HepG2 (cell line): ENCODE measurements around the gene SLC22A31. TPM values are rescaled to one million over a fixed set of nuclear protein-coding genes. Genes with fewer than 3 reads are reported as not detected.

Source experiments
- HOMEZ ChIP-seq: IDR thresholded peaks from 2 replicates; pipeline ENCODE4 v1.6.1; 2016; ENCODE audit warnings: low read depth
- JUN ChIP-seq: sonication (generic); formaldehyde crosslinking; IDR thresholded peaks from 2 replicates; pipeline ENCODE4 v1.4.0; 2020; ENCODE audit warnings: mild to moderate bottlenecking, missing genetic modification reagents
- MAX ChIP-seq: IDR thresholded peaks from 2 replicates; pipeline ENCODE4 v1.6.1; 2012; ENCODE audit warnings: inconsistent platforms
- NONO ChIP-seq, 2 experiments: fragments of 450-650 bp in 1 of 2; sonication (generic) in 1 of 2; formaldehyde crosslinking in 1 of 2; IDR thresholded peaks in 1 of 2; conservative IDR thresholded peaks in 1 of 2; 2 replicates each; pipeline versions ENCODE4 v1.6.1 to v1.8.0; 2017 to 2022; ENCODE audit warnings: mild to moderate bottlenecking in 1 of 2, missing genetic modification reagents in 1 of 2, moderate library complexity in 1 of 2
- SATB2 ChIP-seq: sonication (generic); formaldehyde crosslinking; IDR thresholded peaks from 2 replicates; pipeline ENCODE4 v1.5.0; 2020; ENCODE audit warnings: missing genetic modification reagents
- SMAD3 ChIP-seq: sonication (generic); formaldehyde crosslinking; IDR thresholded peaks from 2 replicates; pipeline ENCODE4 v1.4.0; 2020; ENCODE audit warnings: missing genetic modification reagents
- SOX13 ChIP-seq, 3 experiments: fragments of 450-650 bp in 1 of 3; sonication (generic) in 1 of 3; formaldehyde crosslinking in 1 of 3; IDR thresholded peaks in 2 of 3; conservative IDR thresholded peaks in 1 of 3; 2 replicates each; pipeline versions ENCODE4 v1.5.0 to v1.6.1; 2016 to 2020; ENCODE audit warnings: antibody characterized with exemption in 1 of 3, mild to moderate bottlenecking in 1 of 3, missing compliant biosample characterization in 1 of 3, missing genetic modification reagents in 1 of 3, moderate library complexity in 1 of 3
- SP4 ChIP-seq: sonication (generic); formaldehyde crosslinking; IDR thresholded peaks from 2 replicates; pipeline ENCODE4 v1.8.1; 2023; ENCODE audit warnings: mild to moderate bottlenecking, missing genetic modification reagents
- TBX3 ChIP-seq: fragments of 450-650 bp; IDR thresholded peaks from 2 replicates; pipeline ENCODE4 v1.6.1; 2017; ENCODE audit warnings: antibody characterized with exemption, mild to moderate bottlenecking, inconsistent platforms, borderline replicate concordance
- ZBTB40 ChIP-seq, 2 experiments: fragments of 450-650 bp in 1 of 2; sonication (generic) in 1 of 2; formaldehyde crosslinking in 1 of 2; IDR thresholded peaks; 2 replicates each; pipeline versions ENCODE4 v1.6.1 to v1.8.0; 2016 to 2022; ENCODE audit warnings: antibody characterized with exemption in 1 of 2, mild to moderate bottlenecking in 1 of 2, missing genetic modification reagents in 1 of 2
- ZNF230 ChIP-seq: sonication (generic); formaldehyde crosslinking; IDR thresholded peaks from 2 replicates; pipeline ENCODE4 v1.4.0; 2020; ENCODE audit warnings: mild to moderate bottlenecking, missing genetic modification reagents
- ZNF543 ChIP-seq: sonication (generic); formaldehyde crosslinking; IDR thresholded peaks from 2 replicates; pipeline ENCODE4 v1.4.0; 2020; ENCODE audit warnings: mild to moderate bottlenecking, missing genetic modification reagents
- ZNF580 ChIP-seq: IDR thresholded peaks from 2 replicates; pipeline ENCODE4 v1.6.1; 2016; ENCODE audit warnings: low read depth, borderline replicate concordance
- ZSCAN9 ChIP-seq: IDR thresholded peaks from 2 replicates; pipeline ENCODE4 v1.6.1; 2016; ENCODE audit warnings: borderline replicate concordance
- polyA plus RNA-seq, 8 experiments: library from polyadenylated mRNA; depleted of rRNA in 3 of 8; stranded (reverse) in 7 of 8; unstranded in 1 of 8; fragments of >200 nt; fragmentation: Illumina TruSeq in 4 of 8; extraction: Trizol in 4 of 8; gene quantifications; 2 replicates each; pipeline versions ENCODE4 v1.2.1 to v1.2.3, GENCODE V29; 2011 to 2016; ENCODE audit warnings: low read depth in 4 of 8, missing spikeins in 1 of 8, mixed read lengths in 1 of 8; ENCODE audit not compliant: insufficient read depth in 1 of 8
- total RNA-seq, 5 experiments: library from RNA; depleted of rRNA; stranded (reverse); fragments of >200 nt; fragmentation: Illumina TruSeq; extraction: Trizol; gene quantifications; 2 replicates each; pipeline ENCODE4 v1.2.3, GENCODE V29; 2016; ENCODE audit warnings: low read depth in 1 of 5

SLC22A31 gene
- total and polyA plus RNA-seq, 2 of the 13 experiments (the other 11 are each of a cell fraction or from before 2014, with no cell fraction given), result 67.3 to 83.3 TPM

- TF ChIP-seq JUN (CRISPR knock-in tag) (peak; percentile 35; the same call in 1 of the 2 replicates), HOMEZ (CRISPR knock-in tag) (peak; percentile 61; the same call in 1 of the 2 replicates), ZBTB40 (IDR thresholded peaks at IDR 0.05) (no peak), ZBTB40 (CRISPR knock-in tag; IDR thresholded peaks at IDR 0.05) (no peak; the same call in 1 of the 2 replicates), SOX13 (IDR thresholded peaks at IDR 0.05) (no peak; the same call in 1 of the 2 replicates), SOX13 (CRISPR knock-in tag; conservative IDR thresholded peaks at IDR 0.05 in 1 of 2, IDR thresholded peaks at IDR 0.05 in 1 of 2) (peak in 1 of 2 experiments; percentile 73; a peak in 2 of 4 replicates), SP4 (no peak), ZNF580 (CRISPR knock-in tag) (peak; percentile 62; the same call in 1 of the 2 replicates), SMAD3 (peak; percentile 71; the same call in 1 of the 2 replicates), ZSCAN9 (CRISPR knock-in tag) (0 out of 2 replicates have a peak, but pooled peaks have one; percentile 20), NONO (IDR thresholded peaks at IDR 0.05) (no peak), NONO (CRISPR knock-in tag; conservative IDR thresholded peaks at IDR 0.05) (peak; percentile 87), MAX (0 out of 2 replicates have a peak, but pooled peaks have one; percentile 28), SATB2 (CRISPR knock-in tag) (no peak), ZNF543 (CRISPR knock-in tag) (peak; percentile 45; the same call in 1 of the 2 replicates), ZNF230 (CRISPR knock-in tag) (no peak), TBX3 (0 out of 2 replicates have a peak, but pooled peaks have one; percentile 29)
Measured at GRCh38 chr16:89232107-89232506, 31.8 kb upstream of the SLC22A31 start (continued).
